ENCODE results near the gene IL13.

DNA sequence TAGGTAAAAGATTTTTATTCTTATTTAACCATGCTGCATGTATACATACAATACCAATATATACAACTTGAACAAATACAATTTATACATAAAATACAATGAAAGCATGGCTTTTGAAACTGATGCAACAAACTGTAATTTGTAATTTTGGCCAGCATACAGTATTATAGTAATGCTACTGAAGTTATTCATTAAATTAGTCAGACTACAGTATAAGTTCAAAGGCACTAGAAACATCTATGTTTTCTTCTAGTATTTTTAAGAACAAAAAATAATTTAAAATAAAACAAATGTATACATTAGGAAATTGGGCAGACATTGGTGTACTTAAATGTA is 34.6 kb downstream of the IL13 start:
- no peak for TF ChIP-seq ZNF70 (CRISPR knock-in tag; IDR thresholded peaks at IDR 0.05)
- no peak for TF ChIP-seq ZFP3 (CRISPR knock-in tag; IDR thresholded peaks at IDR 0.05)
- TF ChIP-seq, protein P1, sequence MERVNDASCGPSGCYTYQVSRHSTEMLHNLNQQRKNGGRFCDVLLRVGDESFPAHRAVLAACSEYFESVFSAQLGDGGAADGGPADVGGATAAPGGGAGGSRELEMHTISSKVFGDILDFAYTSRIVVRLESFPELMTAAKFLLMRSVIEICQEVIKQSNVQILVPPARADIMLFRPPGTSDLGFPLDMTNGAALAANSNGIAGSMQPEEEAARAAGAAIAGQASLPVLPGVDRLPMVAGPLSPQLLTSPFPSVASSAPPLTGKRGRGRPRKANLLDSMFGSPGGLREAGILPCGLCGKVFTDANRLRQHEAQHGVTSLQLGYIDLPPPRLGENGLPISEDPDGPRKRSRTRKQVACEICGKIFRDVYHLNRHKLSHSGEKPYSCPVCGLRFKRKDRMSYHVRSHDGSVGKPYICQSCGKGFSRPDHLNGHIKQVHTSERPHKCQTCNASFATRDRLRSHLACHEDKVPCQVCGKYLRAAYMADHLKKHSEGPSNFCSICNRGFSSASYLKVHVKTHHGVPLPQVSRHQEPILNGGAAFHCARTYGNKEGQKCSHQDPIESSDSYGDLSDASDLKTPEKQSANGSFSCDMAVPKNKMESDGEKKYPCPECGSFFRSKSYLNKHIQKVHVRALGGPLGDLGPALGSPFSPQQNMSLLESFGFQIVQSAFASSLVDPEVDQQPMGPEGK (CRISPR knock-in tag; IDR thresholded peaks at IDR 0.05; ENCODE audit: borderline replicate concordance), result no peak
- no peak for TF ChIP-seq RARB (CRISPR knock-in tag; IDR thresholded peaks at IDR 0.05)
- TF ChIP-seq ZC3H10 (CRISPR knock-in tag; IDR thresholded peaks at IDR 0.05), result no peak
